Stimulated activated CD4-positive, alpha-beta T cell treated with anti-CD3 and anti-CD28 coated beads, TNF-alpha, amount 100 ng/mL, for 48 hours (primary cell): ENCODE measurements around the gene ADORA1.
A peak's percentile ranks its signal among the peaks of the same experiment; 100 is the strongest.

Experiments
- DNase-seq, 3 donors: peaks; one replicate each; pipeline ENCODE4 v3.0.0-alpha.2; 2020; ENCODE audit warnings: low read depth in 3 of 3

ADORA1 gene

DNA sequence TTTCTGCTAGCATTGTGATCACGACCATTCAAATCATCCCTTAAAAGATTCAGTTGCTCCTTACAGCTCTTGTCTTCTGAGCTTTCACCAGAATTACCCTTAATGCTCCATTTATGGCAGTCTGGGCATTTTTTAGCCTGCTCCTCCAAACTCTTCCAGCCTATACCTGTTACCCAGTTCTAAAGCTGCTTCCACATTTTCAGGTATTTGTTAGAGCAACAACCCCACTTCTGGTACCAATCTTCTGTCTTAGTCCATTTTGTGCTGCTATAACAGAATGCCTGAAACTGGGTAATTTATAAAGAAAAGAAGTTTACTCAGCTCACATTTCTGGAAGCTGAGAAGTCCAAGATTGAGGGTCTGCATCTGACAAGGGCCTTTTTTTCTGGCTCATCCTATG is 30.9 kb downstream of the ADORA1 start:
- no peak for DNase-seq

GRCh38 chr1:203158960-203159665 is 31.6 kb downstream of the ADORA1 start:
- DNase-seq = no peak

DNA sequence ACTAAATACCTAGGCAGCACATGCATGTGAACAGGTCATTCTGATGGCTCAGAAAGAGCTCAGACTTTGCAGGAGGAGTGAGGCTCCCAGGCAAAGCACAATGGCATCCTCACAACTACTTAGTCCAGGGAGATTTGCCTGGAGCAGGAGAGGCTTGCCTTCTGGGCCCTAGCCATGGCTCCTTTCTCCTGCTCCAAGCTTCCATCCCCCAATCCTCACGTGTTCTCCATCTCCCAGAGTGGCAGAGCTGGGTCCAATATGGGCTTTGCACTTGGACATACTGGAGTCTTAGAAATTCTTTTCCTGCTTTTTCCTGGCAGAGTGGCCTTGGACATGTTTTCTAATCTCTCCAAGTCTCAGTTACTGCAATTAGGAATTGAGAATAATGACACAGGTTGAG is 32.3 kb downstream of the ADORA1 start:
- DNase-seq = no peak

DNA sequence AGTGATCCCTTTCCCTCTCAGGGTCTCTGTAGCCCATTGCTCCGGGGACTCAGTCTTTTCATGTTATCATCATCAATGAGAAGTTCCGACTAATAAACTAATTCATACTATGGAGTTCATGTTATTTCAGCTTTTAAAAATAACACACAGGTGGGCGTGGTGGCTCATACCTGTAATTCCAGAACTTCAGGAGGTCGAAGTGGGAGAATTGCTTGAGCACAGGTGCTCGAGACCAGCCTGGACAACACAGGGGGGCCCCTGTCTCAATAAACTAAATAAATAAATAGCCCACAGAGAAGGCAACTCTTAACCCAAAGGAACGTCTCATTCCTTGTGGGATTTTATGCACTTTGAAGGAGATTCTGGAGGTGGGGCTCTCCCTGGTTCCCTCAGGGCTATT is 33.6 kb downstream of the ADORA1 start:
- no peak for DNase-seq

DNA sequence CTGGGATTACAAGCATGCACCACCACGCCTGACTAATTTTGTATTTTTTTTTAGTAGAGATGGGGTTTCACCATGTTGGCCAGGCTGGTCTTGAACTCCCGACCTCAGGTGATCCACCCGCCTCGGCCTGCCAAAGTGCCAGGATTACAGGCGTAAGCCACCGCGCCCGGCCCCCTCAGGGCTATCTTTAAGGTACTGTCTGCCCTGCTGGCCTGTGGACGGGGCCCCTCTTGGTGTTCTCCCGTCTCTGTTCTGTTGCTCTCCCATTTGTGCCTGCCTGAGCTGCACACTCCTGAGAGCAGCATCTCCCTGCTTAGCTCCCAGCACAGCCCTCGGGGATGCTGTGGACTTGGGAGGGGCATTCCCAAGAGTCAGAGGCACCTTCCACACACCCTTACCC is 34.2 kb downstream of the ADORA1 start:
- DNase-seq = no peak

DNA sequence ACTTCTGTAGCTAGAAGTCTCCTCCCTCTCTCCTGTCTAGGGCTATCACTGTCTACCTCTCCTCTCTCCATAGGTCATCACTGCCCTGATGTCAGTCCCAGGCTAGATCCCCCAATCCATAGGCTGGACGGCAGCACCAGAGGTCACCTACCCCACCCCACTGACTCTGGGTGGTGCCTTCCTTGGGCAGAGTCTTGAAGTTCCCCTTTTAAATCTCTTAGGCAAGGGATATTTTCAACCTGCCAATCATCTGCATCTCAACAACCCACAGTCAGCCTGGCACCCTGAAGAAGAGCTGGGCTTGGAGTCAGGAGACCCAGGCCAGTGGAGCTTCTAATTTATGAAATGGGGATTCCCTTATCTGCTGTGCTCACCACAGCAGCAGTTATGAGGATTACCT is 34.9 kb downstream of the ADORA1 start:
- DNase-seq = no peak

DNA sequence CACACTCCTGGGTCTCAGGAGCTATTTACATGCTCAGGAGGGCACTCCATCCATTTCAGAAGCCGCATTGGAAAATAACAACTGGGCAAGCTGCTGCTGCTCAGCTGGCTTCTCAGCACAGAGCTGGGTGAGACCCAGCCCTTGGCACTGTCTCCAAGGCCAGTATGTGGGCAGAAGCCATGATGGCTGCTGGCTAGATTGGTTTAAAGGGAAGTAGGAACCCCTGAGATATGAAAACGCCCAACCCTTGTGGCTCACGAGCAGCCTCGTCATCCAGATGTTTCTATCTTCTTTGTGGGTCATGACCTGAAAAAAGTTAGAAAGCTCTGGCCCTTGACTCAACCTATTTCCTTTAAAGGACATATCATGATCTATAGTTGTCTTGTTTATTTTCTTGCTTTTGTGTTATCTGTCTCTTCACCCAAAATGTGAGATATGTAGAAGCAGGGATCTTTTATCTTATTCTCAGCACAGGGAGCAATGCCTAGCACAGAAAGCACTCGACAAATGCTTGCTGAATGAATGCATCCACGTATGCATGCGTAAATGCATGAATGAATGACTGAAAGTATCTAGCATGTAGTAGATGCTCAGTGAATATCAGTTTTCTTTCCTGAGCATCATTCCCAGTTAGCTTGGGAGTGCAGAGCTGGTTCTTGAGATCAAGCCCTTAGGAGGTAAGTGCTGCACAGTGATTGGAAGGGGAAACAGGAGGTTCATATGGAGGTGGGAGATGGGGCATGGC is 36.5 kb downstream of the ADORA1 start:
- no peak for DNase-seq

- no peak for DNase-seq
Observed at GRCh38 chr1:203165101-203165799, 37.7 kb downstream of the ADORA1 start.

DNA sequence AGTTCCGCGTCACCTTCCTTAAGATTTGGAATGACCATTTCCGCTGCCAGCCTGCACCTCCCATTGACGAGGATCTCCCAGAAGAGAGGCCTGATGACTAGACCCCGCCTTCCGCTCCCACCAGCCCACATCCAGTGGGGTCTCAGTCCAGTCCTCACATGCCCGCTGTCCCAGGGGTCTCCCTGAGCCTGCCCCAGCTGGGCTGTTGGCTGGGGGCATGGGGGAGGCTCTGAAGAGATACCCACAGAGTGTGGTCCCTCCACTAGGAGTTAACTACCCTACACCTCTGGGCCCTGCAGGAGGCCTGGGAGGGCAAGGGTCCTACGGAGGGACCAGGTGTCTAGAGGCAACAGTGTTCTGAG is 38.3 kb downstream of the ADORA1 start:
- DNase-seq = no peak

DNA sequence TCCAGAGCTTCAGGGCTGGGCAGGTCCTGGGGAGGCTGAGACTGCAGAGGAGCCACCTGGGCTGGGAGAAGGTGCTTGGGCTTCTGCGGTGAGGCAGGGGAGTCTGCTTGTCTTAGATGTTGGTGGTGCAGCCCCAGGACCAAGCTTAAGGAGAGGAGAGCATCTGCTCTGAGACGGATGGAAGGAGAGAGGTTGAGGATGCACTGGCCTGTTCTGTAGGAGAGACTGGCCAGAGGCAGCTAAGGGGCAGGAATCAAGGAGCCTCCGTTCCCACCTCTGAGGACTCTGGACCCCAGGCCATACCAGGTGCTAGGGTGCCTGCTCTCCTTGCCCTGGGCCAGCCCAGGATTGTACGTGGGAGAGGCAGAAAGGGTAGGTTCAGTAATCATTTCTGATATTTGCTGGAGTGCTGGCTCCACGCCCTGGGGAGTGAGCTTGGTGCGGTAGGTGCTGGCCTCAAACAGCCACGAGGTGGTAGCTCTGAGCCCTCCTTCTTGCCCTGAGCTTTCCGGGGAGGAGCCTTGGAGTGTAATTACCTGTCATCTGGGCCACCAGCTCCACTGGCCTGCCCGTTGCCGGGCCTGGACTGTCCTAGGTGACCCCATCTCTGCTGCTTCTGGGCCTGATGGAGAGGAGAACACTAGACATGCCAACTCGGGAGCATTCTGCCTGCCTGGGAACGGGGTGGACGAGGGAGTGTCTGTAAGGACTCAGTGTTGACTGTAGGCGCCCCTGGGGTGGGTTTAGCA is 38.8 kb downstream of the ADORA1 start:
- no peak for DNase-seq

GRCh38 chr1:203167026-203167912 is 39.7 kb downstream of the ADORA1 start:
- DNase-seq = no peak

DNA sequence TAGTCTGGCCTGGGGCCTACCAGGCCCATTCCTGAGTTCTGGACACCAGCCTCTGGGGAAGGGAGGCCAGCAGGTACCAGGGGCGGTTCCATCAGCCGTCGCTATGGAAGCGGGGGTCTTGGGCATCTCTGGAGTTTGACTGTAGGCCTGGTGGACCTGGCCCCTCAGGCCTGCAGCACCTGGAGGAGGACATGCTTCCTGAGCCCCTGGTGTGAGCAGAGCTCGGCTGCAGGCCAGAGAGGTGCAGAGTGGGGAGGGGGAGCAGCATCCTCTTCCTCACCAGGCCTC is 40.3 kb downstream of the ADORA1 start:
- no peak for DNase-seq

DNA sequence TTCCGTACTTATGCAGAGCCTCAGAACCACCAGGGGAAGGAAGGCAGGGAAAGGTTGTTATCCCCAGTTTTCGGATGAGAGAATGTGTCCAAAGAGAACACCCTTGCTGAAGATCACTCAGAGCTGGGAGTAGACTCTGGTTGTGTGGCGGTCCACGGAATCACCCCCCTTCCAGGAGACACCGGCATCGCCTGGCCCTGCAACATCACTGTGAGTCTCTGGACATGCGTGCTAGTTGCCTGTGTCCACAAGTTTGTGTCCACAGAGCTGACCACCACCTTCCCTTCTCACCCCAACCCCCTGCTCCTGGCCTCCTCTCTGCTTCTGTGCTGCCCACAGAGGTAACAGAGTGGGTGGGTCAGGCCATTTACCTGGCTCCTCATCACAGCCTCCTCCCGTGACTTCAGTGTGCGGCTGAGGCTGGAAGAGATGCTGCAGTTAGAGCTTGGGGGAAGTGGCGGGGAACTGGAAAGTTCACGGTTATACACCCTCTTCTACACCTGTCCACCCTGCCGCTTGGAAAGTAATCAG is 40.8 kb downstream of the ADORA1 start:
- no peak for DNase-seq

DNA sequence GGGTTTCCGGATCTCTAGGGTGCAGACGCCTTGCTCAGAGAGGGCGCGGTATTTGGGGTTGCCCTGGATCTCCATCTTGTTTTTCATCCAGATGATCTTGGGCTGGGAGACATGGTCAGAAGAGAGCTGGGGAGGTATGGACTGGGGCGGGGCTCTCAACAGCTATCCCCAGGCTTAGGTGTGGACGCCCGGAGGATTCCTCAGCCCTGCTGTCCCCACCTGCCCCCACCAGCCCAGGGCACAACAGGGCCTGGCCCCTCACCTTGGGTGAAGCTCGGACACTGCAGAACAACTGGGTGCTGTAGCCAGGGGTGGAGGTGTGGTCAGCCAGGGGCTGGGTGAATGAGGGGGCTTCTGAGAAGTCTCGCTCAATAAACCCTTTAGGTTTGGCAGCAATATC is 41.5 kb downstream of the ADORA1 start:
- DNase-seq = no peak

- no peak for DNase-seq
Observed at GRCh38 chr1:203169770-203170520, 42.4 kb downstream of the ADORA1 start.

DNA sequence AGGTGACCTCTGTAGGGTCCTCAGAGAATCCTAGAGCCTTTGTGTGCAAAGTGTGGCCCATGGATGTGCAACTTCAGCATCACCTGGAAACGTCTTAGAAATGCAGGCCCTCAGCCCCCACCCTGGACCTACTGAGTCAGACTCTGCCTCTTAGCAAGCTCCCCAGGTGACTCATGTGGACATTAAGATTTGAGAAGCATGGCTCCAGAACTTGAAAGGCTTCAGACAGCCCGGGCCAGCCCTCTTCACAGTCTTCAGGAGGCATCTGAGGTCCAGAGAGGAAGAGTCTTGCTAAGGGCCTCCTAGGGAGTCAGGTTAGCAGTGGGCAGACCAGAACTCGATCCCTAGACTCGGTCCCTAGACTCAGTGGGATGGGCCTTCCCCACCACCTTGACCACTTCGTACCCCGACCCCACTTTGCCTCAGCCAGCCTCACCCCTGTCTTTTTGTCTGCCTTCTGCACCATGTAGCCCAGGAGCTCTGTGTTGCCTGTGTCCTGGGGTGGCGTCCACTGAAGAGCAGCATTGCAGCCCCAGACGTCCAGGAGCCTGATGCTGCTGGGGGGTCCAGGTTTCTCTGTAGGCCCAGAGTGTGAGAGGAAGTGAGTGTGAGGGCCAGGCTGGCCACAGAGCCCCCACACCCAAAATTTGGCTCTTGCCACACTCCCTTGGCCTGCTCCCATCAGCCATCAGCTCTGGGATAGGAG is 43.3 kb downstream of the ADORA1 start:
- no peak for DNase-seq

- no peak for DNase-seq
Observed at GRCh38 chr1:203171341-203172183, 44.0 kb downstream of the ADORA1 start.

GRCh38 chr1:203172184-203173010 is 44.9 kb downstream of the ADORA1 start:
- peak; percentile 14 to 53 (median 15) for DNase-seq
